ENCODE measurements around the gene PLA2G4B. TPM values are rescaled to one million over a fixed set of nuclear protein-coding genes. Genes with fewer than 3 reads are reported as not detected.

PLA2G4B gene
- total RNA-seq, 2 experiments from 2014 or later, result 9.0 to 9.7 TPM

DNA sequence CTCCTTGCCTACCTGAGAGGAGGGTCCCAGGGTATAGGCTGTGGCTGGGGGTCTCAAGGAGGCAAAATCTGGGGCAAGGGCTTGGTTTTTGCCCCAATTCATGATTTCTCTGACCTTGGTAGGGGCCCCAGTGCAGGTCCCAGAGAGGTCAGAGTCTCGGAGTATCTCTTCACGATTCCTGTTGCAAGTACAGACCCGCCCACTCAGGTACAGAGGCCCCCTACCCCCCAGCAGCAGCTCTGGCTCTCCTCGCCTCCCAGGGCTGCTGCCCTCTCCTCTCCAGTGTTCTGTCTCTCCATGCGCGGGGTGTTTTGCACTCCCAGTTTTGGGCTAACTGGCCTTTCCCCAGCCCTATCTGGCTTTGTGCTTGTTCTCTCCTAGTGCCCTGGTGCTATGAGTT is 16.2 kb upstream of the PLA2G4B start:
- peaks cover 4% of the 10 kb centered on the region for H3K36me3 Mint-ChIP-seq (ENCODE audit: low read depth)
- DNase-seq, result no peak
- intact Hi-C loops (cut with micrococcal nuclease), result no loop called here
- no peaks in the 10 kb centered on the region for H3K9me3 Mint-ChIP-seq
- no peak overlapping the region for H3K27ac Mint-ChIP-seq
- no peaks in the 10 kb centered on the region for H3K27me3 Mint-ChIP-seq (ENCODE audit: low read depth)
- no peak overlapping the region for H3K4me3 Mint-ChIP-seq
- H3K4me1 Mint-ChIP-seq (ENCODE audit: low read depth), result peaks cover 3% of the 10 kb centered on the region
- CTCF ChIA-PET, result interaction anchor here (3.4 kb wide), 1 partner anchor 11 kb away, joined by 12 read pairs; no protein-coding TSS in a partner anchor

DNA sequence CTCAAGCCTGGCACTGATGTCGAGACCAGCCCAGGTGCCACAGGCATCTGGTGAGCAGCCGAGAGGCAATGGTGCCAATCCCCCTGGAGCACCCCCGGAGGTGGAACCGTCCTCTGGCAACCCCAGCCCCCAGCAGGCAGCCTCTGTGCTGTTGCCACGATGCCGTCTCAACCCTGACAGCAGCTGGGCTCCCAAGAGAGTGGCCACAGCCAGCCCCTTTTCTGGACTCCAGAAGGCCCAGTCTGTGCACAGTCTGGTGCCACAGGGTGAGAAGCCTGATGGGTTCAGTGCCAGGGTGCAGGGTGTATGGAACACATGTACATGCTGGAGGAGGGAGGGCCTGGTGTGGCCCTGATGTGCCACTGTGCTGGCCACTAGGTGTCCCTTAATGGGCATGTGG is 15.7 kb upstream of the PLA2G4B start:
- DNase-seq, result no peak
- H3K36me3 Mint-ChIP-seq (ENCODE audit: low read depth), result peaks cover 4% of the 10 kb centered on the region
- intact Hi-C loops (cut with micrococcal nuclease), result no loop called here
- no peak overlapping the region for H3K27ac Mint-ChIP-seq
- H3K4me3 Mint-ChIP-seq, result no peak overlapping the region
- H3K4me1 Mint-ChIP-seq (ENCODE audit: low read depth), result peaks cover 7% of the 10 kb centered on the region
- CTCF ChIA-PET, result no interaction called here
- no peaks in the 10 kb centered on the region for H3K9me3 Mint-ChIP-seq
- H3K27me3 Mint-ChIP-seq (ENCODE audit: low read depth), result no peaks in the 10 kb centered on the region

DNA sequence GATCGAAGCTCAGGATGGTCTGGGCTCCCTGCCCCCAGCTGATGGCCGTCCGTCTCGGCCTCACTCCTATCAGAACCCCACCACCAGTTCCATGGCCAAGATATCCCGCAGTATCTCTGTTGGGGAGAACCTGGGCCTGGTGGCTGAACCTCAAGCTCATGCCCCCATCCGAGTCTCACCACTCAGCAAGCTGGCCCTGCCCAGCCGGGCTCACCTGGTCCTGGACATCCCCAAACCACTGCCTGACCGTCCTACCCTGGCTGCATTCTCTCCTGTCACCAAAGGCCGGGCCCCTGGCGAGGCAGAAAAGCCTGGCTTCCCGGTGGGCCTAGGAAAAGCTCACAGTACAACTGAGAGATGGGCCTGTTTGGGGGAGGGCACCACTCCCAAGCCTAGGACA is 15.1 kb upstream of the PLA2G4B start:
- CTCF ChIA-PET, result interaction anchor here (0.5 kb wide), 1 partner anchor 116 kb away, joined by 7 read pairs; no protein-coding TSS in a partner anchor

DNA sequence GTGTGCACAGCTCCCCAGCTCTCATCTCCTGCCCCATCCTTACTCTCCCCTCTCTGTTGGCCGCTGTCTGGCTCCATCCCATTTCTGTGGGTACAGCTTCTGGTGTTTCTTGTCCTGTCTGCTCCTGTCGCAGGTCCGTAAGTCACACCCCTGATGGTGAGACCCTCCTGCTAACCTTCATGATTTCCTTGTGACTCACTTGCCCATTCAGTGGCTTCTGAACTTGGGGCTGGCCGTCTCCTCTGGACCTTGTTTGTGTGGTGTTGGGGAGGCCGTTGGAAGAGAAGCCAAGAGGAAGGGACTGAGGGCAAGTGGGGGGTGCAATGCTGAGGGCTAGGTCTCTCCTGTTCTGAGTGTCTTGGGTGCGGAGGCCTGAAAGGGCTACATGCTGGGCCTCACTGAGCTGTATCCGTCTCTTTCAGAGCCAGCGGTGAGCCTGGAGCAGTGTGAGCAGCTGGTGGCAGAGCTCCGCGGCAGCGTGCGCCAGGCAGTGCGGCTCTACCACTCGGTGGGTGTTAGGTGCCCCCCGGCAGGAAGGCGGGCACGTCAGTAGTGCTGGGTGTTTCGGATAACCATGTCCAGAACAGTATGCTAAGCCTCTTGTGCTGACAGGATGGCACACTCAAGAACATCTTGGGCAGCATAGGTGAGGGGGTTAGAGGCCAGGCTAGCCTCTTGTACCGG is 14.4 kb upstream of the PLA2G4B start:
- CTCF ChIA-PET, result interaction anchor here (0.5 kb wide), 1 partner anchor 115 kb away, joined by 7 read pairs; no protein-coding TSS in a partner anchor

More for the DNA sequence above, 15.1 kb upstream of the PLA2G4B start:
- no peaks in the 10 kb centered on the region for H3K9me3 Mint-ChIP-seq
- H3K36me3 Mint-ChIP-seq (ENCODE audit: low read depth), result peaks cover 4% of the 10 kb centered on the region
- intact Hi-C loops (cut with micrococcal nuclease), result no loop called here
- no peak overlapping the region for H3K4me3 Mint-ChIP-seq
- H3K27ac Mint-ChIP-seq, result no peak overlapping the region
- no peak for DNase-seq
- peaks cover 7% of the 10 kb centered on the region for H3K4me1 Mint-ChIP-seq (ENCODE audit: low read depth)
- H3K27me3 Mint-ChIP-seq (ENCODE audit: low read depth), result no peaks in the 10 kb centered on the region

DNA sequence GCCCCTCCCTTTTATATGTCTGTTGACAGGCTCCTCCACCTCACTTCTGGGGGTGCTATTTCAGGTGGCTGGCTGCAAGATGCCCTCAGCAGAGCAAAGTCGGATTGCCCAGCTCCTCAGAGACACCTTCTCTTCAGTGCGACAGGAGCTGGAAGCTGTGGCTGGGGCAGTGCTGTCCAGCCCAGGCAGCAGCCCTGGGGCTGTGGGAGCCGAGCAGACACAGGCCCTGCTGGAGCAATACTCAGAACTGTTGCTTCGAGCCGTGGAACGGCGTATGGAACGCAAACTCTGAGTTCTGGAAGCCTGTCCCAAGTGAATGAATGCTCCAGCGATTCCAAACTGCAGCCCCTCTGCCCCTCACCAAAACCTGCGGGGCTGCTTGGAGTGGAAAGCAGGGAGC is 13.5 kb upstream of the PLA2G4B start:
- no peaks in the 10 kb centered on the region for H3K27me3 Mint-ChIP-seq (ENCODE audit: low read depth)
- H3K36me3 Mint-ChIP-seq (ENCODE audit: low read depth), result peaks cover 2% of the 10 kb centered on the region
- H3K4me1 Mint-ChIP-seq (ENCODE audit: low read depth), result peaks cover 19% of the 10 kb centered on the region
- CTCF ChIA-PET, result interaction anchor here (1.5 kb wide), 1 partner anchor 51 kb away, joined by 7 read pairs; the partner anchor contains the start of gene MAPKBP1
- DNase-seq, result no peak
- no peak overlapping the region for H3K4me3 Mint-ChIP-seq
- intact Hi-C loops (cut with micrococcal nuclease), result loop anchor here (5.0 kb wide), 1 partner anchor 268 kb away; the partner anchor contains the start of gene TYRO3
- no peak overlapping the region for H3K27ac Mint-ChIP-seq
- no peaks in the 10 kb centered on the region for H3K9me3 Mint-ChIP-seq

More for the DNA sequence above, 14.4 kb upstream of the PLA2G4B start:
- DNase-seq, result no peak
- Mint-ChIP-seq H3K27me3 (ENCODE audit: low read depth) (no peaks in the 10 kb centered on the region), H3K4me3 (no peak overlapping the region), H3K4me1 (ENCODE audit: low read depth) (peaks cover 12% of the 10 kb centered on the region), H3K27ac (no peak overlapping the region), H3K9me3 (no peaks in the 10 kb centered on the region), H3K36me3 (ENCODE audit: low read depth) (peaks cover 2% of the 10 kb centered on the region)
- intact Hi-C loops (cut with micrococcal nuclease), result no loop called here

DNA sequence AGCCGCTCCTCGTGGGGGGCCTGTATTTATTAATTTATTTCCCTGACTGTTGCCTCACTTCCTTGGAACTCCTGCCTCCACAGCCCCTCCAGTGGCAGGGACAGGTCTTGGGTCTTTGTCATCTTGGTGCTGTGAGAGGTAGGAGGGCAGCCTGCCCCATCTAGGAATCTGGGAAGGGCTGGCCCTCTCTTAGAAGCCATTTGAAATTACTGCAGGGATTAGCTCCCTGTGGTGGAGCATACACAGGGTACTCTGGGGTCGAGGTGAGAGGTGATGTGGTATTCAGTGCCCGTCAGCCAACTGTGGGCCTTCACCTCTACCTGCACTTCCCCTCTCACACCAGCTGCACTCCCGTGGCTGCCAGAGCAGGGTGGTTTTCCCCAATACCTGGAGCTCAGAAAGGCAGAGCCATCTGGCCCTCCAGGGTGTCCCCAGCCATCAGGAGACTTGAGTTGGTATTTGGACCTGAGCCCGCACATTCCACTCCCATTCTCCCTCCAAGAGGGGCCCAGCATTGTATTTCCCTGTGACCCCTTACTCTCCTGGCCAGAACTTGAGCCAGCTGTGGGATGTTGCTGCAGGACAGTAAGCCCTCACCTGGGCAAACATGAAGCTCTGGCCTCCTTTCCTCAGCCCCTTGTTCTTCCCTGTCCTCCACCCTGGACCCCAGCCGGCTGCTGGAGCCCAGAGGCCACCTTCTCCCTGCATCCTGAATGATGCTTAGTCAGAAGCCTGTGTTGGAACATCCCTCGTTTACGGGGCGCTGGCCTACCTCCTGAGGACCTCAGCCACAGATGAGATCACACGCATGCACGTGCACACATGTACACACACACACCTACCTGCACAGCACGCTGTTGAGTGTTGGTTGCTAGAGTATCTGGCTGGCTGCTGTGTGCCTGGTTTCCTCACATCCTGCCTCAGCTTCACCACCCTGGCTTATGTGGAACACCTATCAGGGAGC is 12.8 kb upstream of the PLA2G4B start:
- intact Hi-C loops (cut with micrococcal nuclease), result loop anchor here (2.0 to 5.0 kb wide), 2 partner anchors 79 to 269 kb away; partner anchors contain the start of gene TYRO3
- CTCF ChIA-PET, result interaction anchor here (1.5 to 1.7 kb wide), 2 partner anchors 45 to 52 kb away, joined by 3 to 7 read pairs; partner anchors contain the start of gene MAPKBP1
- Mint-ChIP-seq H3K9me3 (no peaks in the 10 kb centered on the region), H3K27me3 (ENCODE audit: low read depth) (no peaks in the 10 kb centered on the region), H3K4me3 (no peak overlapping the region), H3K27ac (no peak overlapping the region), H3K4me1 (ENCODE audit: low read depth) (peaks cover 20% of the 10 kb centered on the region), H3K36me3 (ENCODE audit: low read depth) (peaks cover 2% of the 10 kb centered on the region)
- DNase-seq, result no peak

DNA sequence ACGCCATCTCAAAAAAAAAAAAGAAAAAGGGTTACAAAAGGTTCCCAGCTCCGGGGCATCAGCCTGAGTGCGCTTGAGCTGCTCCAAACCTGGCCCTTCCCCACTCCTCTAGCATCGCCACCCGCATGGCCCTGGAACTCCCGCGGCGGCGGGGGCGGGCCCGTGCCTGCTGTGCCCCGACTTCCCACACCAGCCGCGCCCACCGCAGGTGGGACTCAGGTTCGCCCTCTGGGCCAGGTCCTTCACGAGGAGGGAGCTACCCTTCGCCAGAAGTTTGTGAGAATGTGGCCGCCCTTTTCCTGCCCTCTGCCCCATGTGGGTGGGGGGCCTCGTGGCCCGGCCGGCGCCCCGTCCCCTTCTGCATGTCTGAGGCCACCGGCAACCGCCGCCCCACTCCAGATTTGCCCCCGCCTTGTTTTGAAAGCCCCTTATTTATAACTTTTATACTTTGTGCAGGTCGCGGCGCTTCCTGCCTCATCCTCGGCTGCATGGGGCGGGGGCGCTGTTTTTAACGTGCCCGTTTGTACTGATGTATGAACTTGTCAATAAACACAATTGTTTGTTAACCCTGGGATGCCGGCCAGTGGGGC is 11.3 kb upstream of the PLA2G4B start:
- Mint-ChIP-seq H3K27me3 (ENCODE audit: low read depth) (no peaks in the 10 kb centered on the region), H3K4me3 (peak overlapping the region; percentile 82), H3K36me3 (ENCODE audit: low read depth) (peaks cover 2% of the 10 kb centered on the region), H3K27ac (no peak overlapping the region), H3K9me3 (no peaks in the 10 kb centered on the region), H3K4me1 (ENCODE audit: low read depth) (peaks cover 34% of the 10 kb centered on the region)
- DNase-seq, result no peak
- intact Hi-C loops (cut with micrococcal nuclease), result loop anchor here (1.0 to 5.0 kb wide), 3 partner anchors 77 to 270 kb away; partner anchors contain the start of gene TYRO3
- CTCF ChIA-PET, result interaction anchor here (1.0 to 1.7 kb wide), 4 partner anchors 16 to 55 kb away, joined by 3 to 5 read pairs (median 3); no protein-coding TSS in a partner anchor

DNA sequence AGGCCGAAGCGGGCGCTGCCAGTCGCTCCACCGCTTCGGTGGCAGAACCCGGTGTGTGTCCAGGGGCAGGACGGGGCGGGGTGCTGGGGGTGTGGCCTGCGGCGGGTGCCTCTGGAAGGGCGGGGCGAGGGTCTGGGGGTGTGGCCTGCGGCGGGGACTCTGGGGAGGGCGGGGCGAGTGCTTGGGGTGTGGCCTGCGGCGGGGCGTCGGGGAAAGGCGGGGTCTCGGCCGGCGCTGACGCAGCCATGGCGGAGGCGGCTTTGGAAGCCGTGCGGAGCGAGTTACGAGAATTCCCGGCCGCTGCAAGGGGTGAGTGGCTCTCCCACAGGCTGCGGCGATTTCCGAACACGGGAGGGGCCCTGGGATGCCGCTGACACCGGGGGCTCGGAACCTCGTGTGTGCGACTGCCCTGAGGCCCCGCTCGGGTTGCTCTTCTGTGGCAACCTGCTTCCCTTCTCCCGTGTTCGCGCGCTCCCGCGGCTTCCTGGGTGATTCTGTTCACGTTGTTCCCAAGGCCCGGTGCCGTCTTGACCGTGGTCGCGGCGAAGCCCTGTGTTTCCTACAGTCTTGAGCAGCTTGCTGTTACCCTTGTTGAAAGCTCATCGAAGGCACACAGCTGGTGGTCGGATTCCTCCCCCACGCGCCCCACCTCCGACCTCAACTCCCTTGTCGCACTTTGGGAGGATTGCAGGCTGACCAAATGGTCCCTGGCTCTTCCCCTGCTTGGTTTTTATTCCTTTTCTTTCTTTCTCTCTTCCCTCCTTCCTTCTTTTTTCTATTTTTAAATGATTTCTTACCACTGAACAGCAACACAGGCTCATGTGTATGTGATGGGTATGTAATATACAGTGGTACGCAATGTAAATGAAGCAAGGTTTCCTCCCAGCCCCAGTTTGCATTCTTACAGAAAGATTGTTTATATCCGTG is 10.5 kb upstream of the PLA2G4B start, which contains the start of gene JMJD7:
Gene JMJD7, plus strand, starts transcription at position 213 of the 927 bp plus-strand sequence. Its CDS starts 33 bp downstream, at position 246.
- Mint-ChIP-seq H3K4me1 (ENCODE audit: low read depth) (peaks cover 42% of the 10 kb centered on the region), H3K27ac (peak within 1 kb of the TSS; percentile 59), H3K36me3 (ENCODE audit: low read depth) (peaks cover 2% of the 10 kb centered on the region), H3K4me3 (peak within 1 kb of the TSS; percentile 82), H3K9me3 (no peaks in the 10 kb centered on the region), H3K27me3 (ENCODE audit: low read depth) (no peaks in the 10 kb centered on the region)
- DNase-seq, result peak; percentile 97
- CTCF ChIA-PET, result interaction anchor here (1.2 to 1.4 kb wide), 2 partner anchors 16 to 55 kb away, joined by 3 to 5 read pairs; no protein-coding TSS in a partner anchor
- intact Hi-C loops (cut with micrococcal nuclease), result loop anchor here (1.0 to 5.0 kb wide), 7 partner anchors 54 to 271 kb away; partner anchors contain the start of genes MAPKBP1, SPTBN5 and TYRO3

DNA sequence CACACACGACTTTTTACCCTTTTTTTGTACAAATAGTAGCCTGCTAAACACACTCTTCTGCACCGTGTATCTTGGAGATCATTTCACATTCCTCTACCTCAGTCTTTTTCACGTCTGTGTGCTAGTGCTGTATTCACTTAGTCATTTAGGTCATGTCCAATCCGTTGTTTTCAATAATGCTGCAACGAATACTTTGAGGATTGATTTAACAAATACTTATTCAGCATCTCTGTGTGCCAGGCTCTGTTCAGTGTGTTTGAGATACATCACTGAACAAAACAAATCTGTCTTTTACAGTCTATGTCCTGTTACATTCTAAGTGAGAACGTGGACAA is 9.9 kb upstream of the PLA2G4B start:
- no peaks in the 10 kb centered on the region for H3K9me3 Mint-ChIP-seq
- H3K4me1 Mint-ChIP-seq (ENCODE audit: low read depth), result peaks cover 46% of the 10 kb centered on the region
- intact Hi-C loops (cut with micrococcal nuclease), result loop anchor here (1.0 to 5.0 kb wide), 5 partner anchors 54 to 271 kb away; partner anchors contain the start of genes MAPKBP1, SPTBN5 and TYRO3
- H3K4me3 Mint-ChIP-seq, result peak overlapping the region; percentile 82
- no peak for DNase-seq
- H3K36me3 Mint-ChIP-seq (ENCODE audit: low read depth), result peaks cover 3% of the 10 kb centered on the region
- H3K27me3 Mint-ChIP-seq (ENCODE audit: low read depth), result no peaks in the 10 kb centered on the region
- CTCF ChIA-PET, result no interaction called here
- H3K27ac Mint-ChIP-seq, result no peak overlapping the region

DNA sequence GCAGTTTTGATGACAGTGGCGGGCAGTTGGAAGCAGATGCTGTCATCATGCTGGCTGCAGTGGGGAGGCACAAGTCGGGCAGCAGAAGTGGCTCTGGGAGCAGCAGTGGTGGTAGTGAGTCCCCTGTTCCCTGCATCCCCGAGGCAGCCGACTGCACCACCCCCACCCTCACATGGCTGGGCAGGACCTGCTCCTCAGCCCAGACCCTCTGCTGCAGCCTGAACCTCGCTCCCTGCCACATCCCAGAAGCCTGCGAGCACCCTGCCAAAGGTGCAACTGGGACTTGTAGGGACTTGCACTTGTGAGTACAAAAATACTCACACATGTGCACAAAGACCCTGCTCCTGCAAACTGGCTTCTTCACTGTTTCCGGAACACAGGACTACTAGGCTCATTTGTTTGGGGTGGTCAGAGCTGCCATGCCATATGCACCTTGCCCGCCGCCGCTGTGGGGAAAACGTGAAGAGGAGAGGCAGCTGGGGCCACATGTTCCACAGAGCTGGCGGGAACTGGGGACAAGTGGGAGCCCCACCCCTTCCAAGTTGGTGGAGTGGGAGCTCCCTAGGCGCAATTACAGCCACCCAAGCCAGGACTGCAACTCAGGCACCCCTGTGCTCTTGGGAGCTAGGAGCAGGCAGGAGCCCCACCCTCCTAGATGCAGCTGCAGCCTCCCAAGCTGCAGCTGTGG is 8.5 kb upstream of the PLA2G4B start:
- CTCF ChIA-PET, result interaction anchor here (2.8 kb wide), 1 partner anchor 56 kb away, joined by 22 read pairs; the partner anchor contains the start of gene MAPKBP1
- H3K27me3 Mint-ChIP-seq (ENCODE audit: low read depth), result no peaks in the 10 kb centered on the region
- no peak for DNase-seq
- H3K4me3 Mint-ChIP-seq, result no peak overlapping the region
- H3K27ac Mint-ChIP-seq, result no peak overlapping the region
- peaks cover 47% of the 10 kb centered on the region for H3K4me1 Mint-ChIP-seq (ENCODE audit: low read depth)
- intact Hi-C loops (cut with micrococcal nuclease), result loop anchor here (2.0 to 5.0 kb wide), 2 partner anchors 65 to 273 kb away; partner anchors contain the start of genes SPTBN5 and TYRO3
- peaks cover 3% of the 10 kb centered on the region for H3K36me3 Mint-ChIP-seq (ENCODE audit: low read depth)
- no peaks in the 10 kb centered on the region for H3K9me3 Mint-ChIP-seq

Data from activated naive CD4-positive, alpha-beta T cell treated with anti-CD3 and anti-CD28 coated beads for 36 hours (primary cell).